ENCODE data around the gene ANGPTL8.

Gene ANGPTL8

GRCh38 chr19:11236324-11237301 is 2.8 kb upstream of the ANGPTL8 start:
- DNase-seq = no peak

GRCh38 chr19:11237321-11237720 is 2.1 kb upstream of the ANGPTL8 start:
- no peak for DNase-seq

GRCh38 chr19:11238041-11238440 is 1.4 kb upstream of the ANGPTL8 start:
- no peak for DNase-seq

GRCh38 chr19:11238781-11239376 is 540 bp upstream of the ANGPTL8 start:
- DNase-seq = no peak

GRCh38 chr19:11240008-11240444 is 607 bp downstream of the ANGPTL8 start:
- DNase-seq = no peak

- DNase-seq = no peak
Observed at GRCh38 chr19:11242025-11242424, 2.6 kb downstream of the ANGPTL8 start.

GRCh38 chr19:11242864-11243797 is 3.7 kb downstream of the ANGPTL8 start:
- DNase-seq = peak in 55 of 56 donors; percentile 20 to 93 (median 77)

GRCh38 chr19:11243798-11244169 is 4.4 kb downstream of the ANGPTL8 start:
- DNase-seq = no peak

- no peak for DNase-seq
Observed at GRCh38 chr19:11244846-11245589, 5.6 kb downstream of the ANGPTL8 start.

GRCh38 chr19:11246941-11247340 is 7.5 kb downstream of the ANGPTL8 start:
- no peak for DNase-seq

- DNase-seq = no peak
Observed at GRCh38 chr19:11247391-11247790, 8.0 kb downstream of the ANGPTL8 start.

- DNase-seq = no peak
Observed at GRCh38 chr19:11247934-11248333, 8.5 kb downstream of the ANGPTL8 start.

- no peak for DNase-seq
Observed at GRCh38 chr19:11248852-11249251, 9.4 kb downstream of the ANGPTL8 start.

GRCh38 chr19:11251217-11251616 is 11.8 kb downstream of the ANGPTL8 start:
- no peak for DNase-seq

- no peak for DNase-seq
Observed at GRCh38 chr19:11251650-11252314, 12.4 kb downstream of the ANGPTL8 start.

GRCh38 chr19:11252665-11253355 is 13.4 kb downstream of the ANGPTL8 start:
- no peak for DNase-seq

- no peak for DNase-seq
Observed at GRCh38 chr19:11254666-11255065, 15.2 kb downstream of the ANGPTL8 start.

GRCh38 chr19:11256189-11256588 is 16.8 kb downstream of the ANGPTL8 start:
- DNase-seq = no peak

GRCh38 chr19:11257846-11258380 is 18.5 kb downstream of the ANGPTL8 start:
- no peak for DNase-seq
